ES-I3 (cell line): ENCODE results near the gene TNFSF12.

Experiments
- H3K36me3 ChIP-seq: 2 replicates; pipeline ENCODE4 v1.6.1; 2013; ENCODE audit warnings: mild to moderate bottlenecking, low read length, control low read depth, moderate library complexity; ENCODE audit not compliant: insufficient read depth
- H3K4me1 ChIP-seq: 2 replicates; pipeline ENCODE4 v1.6.1; 2013; ENCODE audit warnings: mild to moderate bottlenecking, control low read depth, low read length; ENCODE audit not compliant: insufficient read depth
- H3K9ac ChIP-seq: 2 replicates; pipeline ENCODE4 v1.6.1; 2013; ENCODE audit warnings: low read depth, mild to moderate bottlenecking, low read length, moderate library complexity
- H3K9me3 ChIP-seq: 2 replicates; pipeline ENCODE4 v1.6.1; 2013; ENCODE audit warnings: mild to moderate bottlenecking, low read length, moderate library complexity; ENCODE audit not compliant: control insufficient read depth, insufficient read depth

Gene TNFSF12

GRCh38 chr17:7515911-7516610, 32.8 kb upstream of the TNFSF12 start:
- Histone ChIP-seq H3K4me1 (no peaks in the 10 kb centered on the region), H3K9me3 (no peaks in the 10 kb centered on the region), H3K9ac (no peak overlapping the region), H3K36me3 (peaks cover 8% of the 10 kb centered on the region; the same call in 1 of the 2 replicates)

GRCh38 chr17:7523033-7523432, 25.8 kb upstream of the TNFSF12 start:
- Histone ChIP-seq H3K9ac (no peak overlapping the region), H3K4me1 (no peaks in the 10 kb centered on the region), H3K36me3 (no peaks in the 10 kb centered on the region), H3K9me3 (no peaks in the 10 kb centered on the region; the same call in 1 of the 2 replicates)

- Histone ChIP-seq H3K9me3 (peaks cover 5% of the 10 kb centered on the region), H3K4me1 (no peaks in the 10 kb centered on the region), H3K36me3 (no peaks in the 10 kb centered on the region), H3K9ac (no peak overlapping the region)
Measured at GRCh38 chr17:7528842-7529241, 20.0 kb upstream of the TNFSF12 start.

GRCh38 chr17:7530023-7530900, 18.6 kb upstream of the TNFSF12 start:
- Histone ChIP-seq H3K4me1 (no peaks in the 10 kb centered on the region), H3K36me3 (no peaks in the 10 kb centered on the region), H3K9ac (no peak overlapping the region), H3K9me3 (peaks cover 5% of the 10 kb centered on the region)

- no peaks in the 10 kb centered on the region for H3K4me1 ChIP-seq
- no peaks in the 10 kb centered on the region for H3K9me3 ChIP-seq
- no peak overlapping the region for H3K9ac ChIP-seq
- H3K36me3 ChIP-seq: no peaks in the 10 kb centered on the region
Measured at GRCh38 chr17:7538050-7538449, 10.8 kb upstream of the TNFSF12 start.

GRCh38 chr17:7538891-7539545, 9.8 kb upstream of the TNFSF12 start:
- Histone ChIP-seq H3K36me3 (no peaks in the 10 kb centered on the region), H3K9ac (no peak overlapping the region), H3K9me3 (no peaks in the 10 kb centered on the region)

GRCh38 chr17:7541074-7541621, 7.7 kb upstream of the TNFSF12 start:
- Histone ChIP-seq H3K4me1 (no peaks in the 10 kb centered on the region), H3K9me3 (no peaks in the 10 kb centered on the region), H3K36me3 (no peaks in the 10 kb centered on the region), H3K9ac (no peak overlapping the region)

More at GRCh38 chr17:7538891-7539545, 9.8 kb upstream of the TNFSF12 start:
- H3K4me1 ChIP-seq: no peaks in the 10 kb centered on the region

GRCh38 chr17:7544911-7545310, 3.9 kb upstream of the TNFSF12 start:
- Histone ChIP-seq H3K4me1 (no peaks in the 10 kb centered on the region), H3K9ac (no peak overlapping the region), H3K9me3 (no peaks in the 10 kb centered on the region), H3K36me3 (no peaks in the 10 kb centered on the region)

- Histone ChIP-seq H3K9ac (peak overlapping the region; percentile 84; the same call in 1 of the 2 replicates), H3K4me1 (no peaks in the 10 kb centered on the region), H3K9me3 (no peaks in the 10 kb centered on the region), H3K36me3 (no peaks in the 10 kb centered on the region)
Measured at GRCh38 chr17:7549401-7550055, 670 bp downstream of the TNFSF12 start.

GRCh38 chr17:7550344-7550743, 1.5 kb downstream of the TNFSF12 start:
- Histone ChIP-seq H3K4me1 (no peaks in the 10 kb centered on the region), H3K36me3 (no peaks in the 10 kb centered on the region), H3K9me3 (no peaks in the 10 kb centered on the region), H3K9ac (no peak overlapping the region)

GRCh38 chr17:7551396-7551795, 2.5 kb downstream of the TNFSF12 start:
- Histone ChIP-seq H3K4me1 (no peaks in the 10 kb centered on the region), H3K36me3 (no peaks in the 10 kb centered on the region), H3K9me3 (no peaks in the 10 kb centered on the region), H3K9ac (no peak overlapping the region)

GRCh38 chr17:7552621-7553051, 3.8 kb downstream of the TNFSF12 start:
- H3K9ac ChIP-seq: no peak overlapping the region
- peaks cover 3% of the 10 kb centered on the region; the same call in 1 of the 2 replicates for H3K4me1 ChIP-seq
- no peaks in the 10 kb centered on the region for H3K36me3 ChIP-seq
- H3K9me3 ChIP-seq: no peaks in the 10 kb centered on the region

- Histone ChIP-seq H3K9me3 (no peaks in the 10 kb centered on the region), H3K4me1 (peaks cover 6% of the 10 kb centered on the region; the same call in 1 of the 2 replicates), H3K36me3 (no peaks in the 10 kb centered on the region), H3K9ac (no peak overlapping the region)
Measured at GRCh38 chr17:7553356-7553755, 4.5 kb downstream of the TNFSF12 start.
